ENCODE measurements around the gene AKAP7. TPM values are rescaled to one million over a fixed set of nuclear protein-coding genes. Genes with fewer than 3 reads are reported as not detected.

Gene AKAP7
- total RNA-seq, 4 donors from 2014 or later, result 6.2 to 18.7 (median 8.4) TPM

GRCh38 chr6:131222773-131223172, 87.5 kb downstream of the AKAP7 start:
- Histone ChIP-seq H3K4me1 (no peaks in the 10 kb centered on the region), H3K27ac (replicated peaks in 1 of 4) (no peak overlapping the region), H3K4me3 (no peak overlapping the region), H3K9me3 (no peaks in the 10 kb centered on the region), H3K27me3 (no peaks in the 10 kb centered on the region), H3K36me3 (peaks cover 0 to 22% (median 0%) of the 10 kb centered on the region in 4 donors)
- intact Hi-C loops (cut with DNase I), result no loop called here
- TF ChIP-seq POLR2A (IDR thresholded peaks at IDR 0.05; ENCODE audit: low read depth), result no peak
- TF ChIP-seq POLR2AphosphoS5 (IDR thresholded peaks at IDR 0.05), result no peak
- no peak for TF ChIP-seq EP300 (IDR thresholded peaks at IDR 0.05)
- TF ChIP-seq CTCF (IDR thresholded peaks at IDR 0.05), result no peak
- 88% methylated on average over 2 of the region's 2 CpGs for WGBS
- no peak for DNase-seq (ENCODE audit: extremely low spot score)

GRCh38 chr6:131223416-131223815, 88.1 kb downstream of the AKAP7 start:
- WGBS, result 65% methylated on average over 1 of the region's 1 CpG

GRCh38 chr6:131225127-131225526, 89.9 kb downstream of the AKAP7 start:
- no peak for DNase-seq (ENCODE audit: extremely low spot score)
- TF ChIP-seq POLR2A (IDR thresholded peaks at IDR 0.05; ENCODE audit: low read depth), result no peak
- TF ChIP-seq CTCF (IDR thresholded peaks at IDR 0.05), result no peak
- TF ChIP-seq POLR2AphosphoS5 (IDR thresholded peaks at IDR 0.05), result no peak
- no peak for TF ChIP-seq EP300 (IDR thresholded peaks at IDR 0.05)
- Histone ChIP-seq H3K9me3 (no peaks in the 10 kb centered on the region), H3K4me3 (no peak overlapping the region), H3K27me3 (no peaks in the 10 kb centered on the region), H3K36me3 (peaks cover 0 to 22% (median 0%) of the 10 kb centered on the region in 4 donors), H3K4me1 (no peaks in the 10 kb centered on the region), H3K27ac (replicated peaks in 1 of 4) (no peak overlapping the region)
- 58% methylated on average over 1 of the region's 1 CpG for WGBS
- intact Hi-C loops (cut with DNase I), result no loop called here

More at GRCh38 chr6:131223416-131223815, 88.1 kb downstream of the AKAP7 start:
- H3K27ac ChIP-seq (replicated peaks in 1 of 4), result no peak overlapping the region
- intact Hi-C loops (cut with DNase I), result no loop called here
- H3K4me3 ChIP-seq, result no peak overlapping the region
- TF ChIP-seq POLR2AphosphoS5 (IDR thresholded peaks at IDR 0.05) (no peak), EP300 (IDR thresholded peaks at IDR 0.05) (no peak)
- no peaks in the 10 kb centered on the region for H3K9me3 ChIP-seq
- H3K36me3 ChIP-seq, result peaks cover 0 to 22% (median 0%) of the 10 kb centered on the region in 4 donors
- DNase-seq (ENCODE audit: extremely low spot score), result no peak
- no peaks in the 10 kb centered on the region for H3K27me3 ChIP-seq
- H3K4me1 ChIP-seq, result no peaks in the 10 kb centered on the region

GRCh38 chr6:131225959-131226358, 90.7 kb downstream of the AKAP7 start:
- Histone ChIP-seq H3K9me3 (no peaks in the 10 kb centered on the region), H3K4me1 (no peaks in the 10 kb centered on the region), H3K27ac (replicated peaks in 1 of 4) (no peak overlapping the region), H3K27me3 (no peaks in the 10 kb centered on the region), H3K4me3 (no peak overlapping the region), H3K36me3 (peaks cover 0 to 16% (median 0%) of the 10 kb centered on the region in 4 donors)
- intact Hi-C loops (cut with DNase I), result no loop called here
- no peak for TF ChIP-seq POLR2A (IDR thresholded peaks at IDR 0.05; ENCODE audit: low read depth)
- TF ChIP-seq POLR2AphosphoS5 (IDR thresholded peaks at IDR 0.05), result no peak
- no peak for TF ChIP-seq CTCF (IDR thresholded peaks at IDR 0.05)
- no peak for TF ChIP-seq EP300 (IDR thresholded peaks at IDR 0.05)
- WGBS, result 72% methylated on average over 3 of the region's 3 CpGs
- DNase-seq (ENCODE audit: extremely low spot score), result no peak

- no peak overlapping the region for H3K27ac ChIP-seq (replicated peaks in 1 of 4)
Observed at GRCh38 chr6:131226459-131227157, 91.3 kb downstream of the AKAP7 start.

More at GRCh38 chr6:131226459-131227157, 91.3 kb downstream of the AKAP7 start:
- H3K4me3 ChIP-seq, result no peak overlapping the region
- H3K9me3 ChIP-seq, result no peaks in the 10 kb centered on the region
- H3K27me3 ChIP-seq, result no peaks in the 10 kb centered on the region
- TF ChIP-seq POLR2AphosphoS5 (IDR thresholded peaks at IDR 0.05) (no peak), POLR2A (IDR thresholded peaks at IDR 0.05; ENCODE audit: low read depth) (no peak), CTCF (IDR thresholded peaks at IDR 0.05) (no peak), EP300 (IDR thresholded peaks at IDR 0.05) (no peak)
- intact Hi-C loops (cut with DNase I), result no loop called here
- WGBS, result 68% methylated on average over 5 of the region's 5 CpGs
- peaks cover 0 to 10% (median 0%) of the 10 kb centered on the region in 4 donors for H3K36me3 ChIP-seq
- no peak for DNase-seq (ENCODE audit: extremely low spot score)
- no peaks in the 10 kb centered on the region for H3K4me1 ChIP-seq
